SK-N-SH (cell line): ENCODE results near the gene TTC23. TPM values are rescaled to one million over a fixed set of nuclear protein-coding genes. Genes with fewer than 3 reads are reported as not detected.

Experiments
- CTCF ChIA-PET: fragments of 300-600, 350-600 bp; formaldehyde crosslinking; extraction: SDS; loops from one replicate; lab custom pipeline; 2021; lab: Yijun Ruan, JAX
- POLR2A ChIA-PET: fragments of 350-600 bp; sonication (Branson Sonifier 250); formaldehyde crosslinking; extraction: SDS; loops from one replicate; lab custom pipeline; 2020; ENCODE audit warnings: antibody characterized with exemption, inconsistent platforms; lab: Yijun Ruan, JAX
- DNase-seq: peaks from one replicate; pipeline ENCODE4 v3.0.0; 2012
- H2AFZ ChIP-seq: fragments of 200-600 bp; sonication (generic); 2 replicates; pipeline ENCODE4 v1.8.1; 2016; ENCODE audit warnings: antibody characterized with exemption, mild to moderate bottlenecking, low read depth
- H3F3A ChIP-seq: fragments of 200-600 bp; sonication (generic); replicated peaks from 2 replicates; pipeline ENCODE3; 2016; ENCODE audit warnings: antibody characterized with exemption, mild to moderate bottlenecking; ENCODE audit not compliant: insufficient read depth
- H3K27ac ChIP-seq, 2 experiments: fragments of 200-500 bp in 1 of 2; fragments of 200-600 bp in 1 of 2; sonication (Bioruptor generic) in 1 of 2; sonication (generic), shearing (Covaris generic) in 1 of 2; 2 replicates each; pipeline versions ENCODE4 v1.5.1 to v1.6.1; 2014 to 2016; ENCODE audit warnings: low read depth in 2 of 2, inconsistent platforms in 1 of 2, low read length in 1 of 2, mild to moderate bottlenecking in 1 of 2, mixed read lengths in 1 of 2
- H3K27me3 ChIP-seq: fragments of 200-600 bp; sonication (generic), shearing (Covaris generic); 2 replicates; pipeline ENCODE4 v1.6.1; 2016; ENCODE audit warnings: mixed run types; ENCODE audit not compliant: insufficient read depth
- H3K36me3 ChIP-seq, 2 experiments: fragments of 200-500 bp in 1 of 2; fragments of 200-600 bp in 1 of 2; sonication (Bioruptor generic) in 1 of 2; sonication (generic) in 1 of 2; replicated peaks in 1 of 2; 2 replicates each; pipeline versions ENCODE3 to v1.5.1; 2014 to 2016; ENCODE audit warnings: low read length in 1 of 2, mild to moderate bottlenecking in 1 of 2; ENCODE audit not compliant: insufficient read depth in 2 of 2, control insufficient read depth in 1 of 2
- H3K4me1 ChIP-seq, 2 experiments: fragments of 200-500 bp in 1 of 2; fragments of 200-600 bp in 1 of 2; sonication (Bioruptor generic) in 1 of 2; sonication (generic), shearing (Covaris generic) in 1 of 2; 2 replicates each; pipeline versions ENCODE4 v1.5.1 to v1.6.1; 2014 to 2016; ENCODE audit warnings: low read depth in 1 of 2, low read length in 1 of 2, mixed run types in 1 of 2; ENCODE audit not compliant: insufficient read depth in 2 of 2, control insufficient read depth in 1 of 2
- H3K4me2 ChIP-seq: fragments of 200-600 bp; sonication (generic), shearing (Covaris generic); 2 replicates; pipeline ENCODE4 v1.6.1; 2017; ENCODE audit warnings: mixed run types
- H3K4me3 ChIP-seq, 2 experiments: fragments of 200-500 bp in 1 of 2; fragments of 200-600 bp in 1 of 2; sonication (Bioruptor generic) in 1 of 2; sonication (generic), shearing (Covaris generic) in 1 of 2; 2 replicates each; pipeline versions ENCODE4 v1.5.1 to v1.8.1; 2014 to 2016; ENCODE audit warnings: low read depth in 2 of 2, inconsistent platforms in 1 of 2, low read length in 1 of 2, mild to moderate bottlenecking in 1 of 2, mixed read lengths in 1 of 2, moderate library complexity in 1 of 2
- H3K79me2 ChIP-seq: fragments of 200-600 bp; sonication (generic); 2 replicates; pipeline ENCODE4 v1.8.1; 2017; ENCODE audit warnings: mild to moderate bottlenecking; ENCODE audit not compliant: insufficient read depth
- H3K9ac ChIP-seq: fragments of 200-600 bp; sonication (generic); 2 replicates; pipeline ENCODE4 v1.6.1; 2017; ENCODE audit warnings: mixed run types
- H3K9me2 ChIP-seq: fragments of 200-600 bp; sonication (generic); 2 replicates; pipeline ENCODE4 v1.6.1; 2017; ENCODE audit warnings: mixed run types
- H3K9me3 ChIP-seq: fragments of 200-600 bp; sonication (generic); 2 replicates; pipeline ENCODE4 v1.6.1; 2017; ENCODE audit warnings: mixed run types, mild to moderate bottlenecking, moderate library complexity
- H4K20me1 ChIP-seq: fragments of 200-600 bp; sonication (generic); 2 replicates; pipeline ENCODE4 v1.6.1; 2017; ENCODE audit warnings: mild to moderate bottlenecking, mixed run types; ENCODE audit not compliant: insufficient read depth
- CTCF ChIP-seq: fragments of 200-600 bp; sonication (generic); IDR thresholded peaks from 2 replicates; pipeline ENCODE4 v1.6.1; 2017; ENCODE audit warnings: antibody characterized with exemption, mild to moderate bottlenecking, moderate library complexity
- GATA2 ChIP-seq: sonication (generic); formaldehyde crosslinking; IDR thresholded peaks from 2 replicates; pipeline ENCODE4 v1.5.0; 2020; ENCODE audit warnings: mild to moderate bottlenecking, missing genetic modification reagents
- JUND ChIP-seq: IDR thresholded peaks from 2 replicates; pipeline ENCODE4 v1.4.0; 2012
- MEF2A ChIP-seq: IDR thresholded peaks from 2 replicates; pipeline ENCODE4 v1.4.0; 2012; ENCODE audit warnings: low read depth, borderline replicate concordance
- MXI1 ChIP-seq: IDR thresholded peaks from 2 replicates; pipeline ENCODE4 v1.6.1; 2012; ENCODE audit warnings: mild to moderate bottlenecking, low read depth, low read length, improper control_type of control experiment
- REST ChIP-seq: IDR thresholded peaks from 2 replicates; pipeline ENCODE4 v1.6.1; 2012; ENCODE audit warnings: mild to moderate bottlenecking, low read depth, low read length, moderate library complexity
- TAF1 ChIP-seq: IDR thresholded peaks from 2 replicates; pipeline ENCODE4 v1.6.1; 2012; ENCODE audit warnings: low read depth, mild to moderate bottlenecking, low read length, moderate library complexity, borderline replicate concordance
- USF1 ChIP-seq: IDR thresholded peaks from 2 replicates; pipeline ENCODE4 v1.4.0; 2012; ENCODE audit warnings: low read depth, borderline replicate concordance
- USF2 ChIP-seq: fragments of 150-350 bp; IDR thresholded peaks from 2 replicates; pipeline ENCODE4 v1.6.1; 2017; ENCODE audit warnings: antibody characterized with exemption, low read length, low read depth, borderline replicate concordance
- WGBS: methylation state at CpG from one replicate; pipeline ENCODE4 v1.1.6; 2017; ENCODE audit warnings: low lambda C conversion rate; 5-methylcytosine and 5-hydroxymethylcytosine counted together
- polyA plus RNA-seq, 3 experiments: library from polyadenylated mRNA; depleted of rRNA; stranded (reverse); fragments of >200 nt; gene quantifications; 2 replicates each; pipeline ENCODE4 v1.2.3, GENCODE V29; 2012

Gene TTC23
- polyA plus RNA-seq, 1 of the 3 experiments (the other 2 are of a cell fraction): 0.79 TPM

- TF ChIP-seq TAF1 (no peak), USF2 (no peak), JUND (no peak)
- Histone ChIP-seq H3F3A (peaks cover 7% of the 10 kb centered on the region), H3K27ac (peak overlapping the region; percentile 86 to 94), H4K20me1 (no peaks in the 10 kb centered on the region), H3K9me3 (no peaks in the 10 kb centered on the region), H3K4me1 (peaks cover 8 to 18% of the 10 kb centered on the region in 2 experiments; a peak in 3 of 4 replicates), H3K9me2 (no peaks in the 10 kb centered on the region), H3K9ac (peak overlapping the region; percentile 92), H3K79me2 (no peaks in the 10 kb centered on the region), H3K36me3 (no peaks in the 10 kb centered on the region), H2AFZ (peak overlapping the region; percentile 89), H3K4me2 (peak overlapping the region; percentile 84), H3K4me3 (peak overlapping the region; percentile 83 to 92), H3K27me3 (no peaks in the 10 kb centered on the region)
- POLR2A ChIA-PET: interaction anchor here (0.7 kb wide), 1 partner anchor 147 kb away, joined by 3 read pairs; no protein-coding TSS in a partner anchor
- 32% methylated on average over 7 of the region's 7 CpGs for WGBS
- CTCF ChIA-PET: interaction anchor here (2.6 to 4.2 kb wide), 2 partner anchors 22 to 454 kb away, joined by 8 to 18 read pairs; no protein-coding TSS in a partner anchor
- no peak for DNase-seq
Observed at GRCh38 chr15:99250494-99250856, 1.1 kb upstream of the TTC23 start.

- TF ChIP-seq REST (no peak), MXI1 (no peak), MEF2A (no peak), USF1 (no peak), GATA2 (CRISPR knock-in tag) (no peak), CTCF (no peak)
- TF ChIP-seq, all 33 proteins: peak for 0
- Histone ChIP-seq H3K9me2 (no peaks in the 10 kb centered on the region), H3F3A (peaks cover 7% of the 10 kb centered on the region), H3K4me3 (peak overlapping the region; percentile 83 to 92; a peak in 3 of 4 replicates), H3K27me3 (no peaks in the 10 kb centered on the region), H3K4me1 (peaks cover 8 to 18% of the 10 kb centered on the region in 2 experiments; a peak in 3 of 4 replicates), H3K79me2 (no peaks in the 10 kb centered on the region), H3K4me2 (peak overlapping the region; percentile 84; the same call in 1 of the 2 replicates), H4K20me1 (no peaks in the 10 kb centered on the region), H2AFZ (peak overlapping the region; percentile 89; the same call in 1 of the 2 replicates), H3K9me3 (no peaks in the 10 kb centered on the region), H3K36me3 (no peaks in the 10 kb centered on the region), H3K9ac (no peak overlapping the region), H3K27ac (peak overlapping the region in 1 of 2 experiments; percentile 94; a peak in 1 of 4 replicates)
- DNase-seq: no peak
- POLR2A ChIA-PET: no interaction called here
- CTCF ChIA-PET: interaction anchor here (0.9 to 2.6 kb wide), 2 partner anchors 455 to 467 kb away, joined by 3 to 8 read pairs; no protein-coding TSS in a partner anchor
- 65% methylated on average over 4 of the region's 4 CpGs for WGBS
Observed at GRCh38 chr15:99250001-99250400, 620 bp upstream of the TTC23 start.
